Iris pigment epithelial cell (primary cell): Measurements from ENCODE around the gene SCCPDH.
A peak's percentile ranks its signal among the peaks of the same experiment; 100 is the strongest.
"Not testable (repeated sequence)": the region's sequence is repeated elsewhere in the genome, so short reads cannot be mapped to it uniquely, and the experiment has no call there.

ENCODE experiments used
- DNase-seq: peaks from one replicate; pipeline ENCODE4 v3.0.0-alpha.2; 2011; ENCODE audit warnings: low read depth

SCCPDH gene, protein sequence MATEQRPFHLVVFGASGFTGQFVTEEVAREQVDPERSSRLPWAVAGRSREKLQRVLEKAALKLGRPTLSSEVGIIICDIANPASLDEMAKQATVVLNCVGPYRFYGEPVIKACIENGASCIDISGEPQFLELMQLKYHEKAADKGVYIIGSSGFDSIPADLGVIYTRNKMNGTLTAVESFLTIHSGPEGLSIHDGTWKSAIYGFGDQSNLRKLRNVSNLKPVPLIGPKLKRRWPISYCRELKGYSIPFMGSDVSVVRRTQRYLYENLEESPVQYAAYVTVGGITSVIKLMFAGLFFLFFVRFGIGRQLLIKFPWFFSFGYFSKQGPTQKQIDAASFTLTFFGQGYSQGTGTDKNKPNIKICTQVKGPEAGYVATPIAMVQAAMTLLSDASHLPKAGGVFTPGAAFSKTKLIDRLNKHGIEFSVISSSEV

GRCh38 chr1:246724016-246724730 lies at the start of gene SCCPDH:
SCCPDH (plus strand) TSS chr1:246724409; CDS start chr1:246724423, 14 bp downstream.
- peak; percentile 68 for DNase-seq

GRCh38 chr1:246677842-246678241 lies 46.4 kb upstream of the SCCPDH start:
- DNase-seq: no peak

DNA sequence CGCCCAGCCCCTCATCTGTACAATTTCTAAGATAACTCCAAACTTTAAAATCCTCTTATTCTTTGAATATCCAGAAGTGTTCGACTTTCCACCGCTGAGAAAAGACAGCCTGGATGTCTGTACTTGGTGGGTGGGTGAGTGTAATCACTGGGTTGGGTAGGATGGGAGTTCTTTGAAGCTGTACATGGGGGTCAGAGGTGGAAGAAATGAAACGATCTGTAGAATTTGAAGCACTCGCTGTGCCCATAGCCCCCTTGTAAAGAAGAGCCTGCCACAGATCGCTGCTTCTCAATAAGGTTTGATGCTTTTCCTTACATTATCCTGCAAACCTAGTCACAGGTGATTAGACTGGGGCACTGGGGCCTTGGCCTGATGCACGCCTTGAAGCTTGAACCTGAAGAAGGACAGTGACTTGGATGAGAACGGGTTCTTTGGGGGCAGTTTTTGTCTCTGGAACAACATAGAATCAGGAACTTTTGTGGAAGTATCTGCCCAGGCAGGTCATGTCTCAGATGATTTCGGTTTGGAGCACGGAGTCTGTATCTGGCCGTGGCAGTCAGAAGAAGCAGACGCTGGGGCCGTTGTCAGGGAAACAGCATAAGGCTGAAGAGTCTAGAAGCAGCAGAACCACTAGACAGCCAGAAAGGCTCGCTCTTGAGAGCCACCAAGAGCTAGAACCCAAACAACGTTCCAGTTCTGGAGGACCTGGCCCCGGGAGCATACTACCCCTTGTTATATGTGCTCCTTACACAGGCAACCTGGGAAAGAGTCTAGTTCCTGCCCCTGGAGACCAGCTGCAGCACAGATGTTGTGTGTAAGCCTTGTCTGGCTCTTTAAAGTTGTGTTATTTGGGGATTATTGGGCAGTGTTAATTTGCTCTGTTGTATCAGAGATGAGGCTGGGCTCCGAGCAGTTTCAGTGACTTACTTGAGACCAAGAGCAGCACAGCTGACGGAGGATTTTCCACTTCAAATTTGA lies 45.1 kb upstream of the SCCPDH start:
- DNase-seq: no peak

DNA sequence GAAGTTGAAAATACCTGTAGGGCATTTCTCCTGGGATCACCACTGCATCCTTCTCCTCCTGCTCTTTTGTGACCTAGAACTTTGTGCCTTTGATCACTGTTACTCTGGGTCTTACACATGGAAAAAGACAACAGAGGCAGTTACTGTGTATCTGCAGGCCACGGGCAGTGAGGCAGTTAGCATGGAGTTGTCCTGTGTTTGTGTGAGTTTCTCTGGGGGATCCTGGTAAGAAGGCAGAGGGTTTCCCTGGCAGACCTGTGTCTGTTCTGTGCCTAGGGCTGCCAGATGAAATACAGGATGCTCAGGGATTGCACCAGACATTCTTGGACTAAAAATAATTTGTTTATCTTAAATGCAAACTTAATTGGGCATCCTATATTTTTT lies 44.4 kb upstream of the SCCPDH start:
- no peak for DNase-seq

DNA sequence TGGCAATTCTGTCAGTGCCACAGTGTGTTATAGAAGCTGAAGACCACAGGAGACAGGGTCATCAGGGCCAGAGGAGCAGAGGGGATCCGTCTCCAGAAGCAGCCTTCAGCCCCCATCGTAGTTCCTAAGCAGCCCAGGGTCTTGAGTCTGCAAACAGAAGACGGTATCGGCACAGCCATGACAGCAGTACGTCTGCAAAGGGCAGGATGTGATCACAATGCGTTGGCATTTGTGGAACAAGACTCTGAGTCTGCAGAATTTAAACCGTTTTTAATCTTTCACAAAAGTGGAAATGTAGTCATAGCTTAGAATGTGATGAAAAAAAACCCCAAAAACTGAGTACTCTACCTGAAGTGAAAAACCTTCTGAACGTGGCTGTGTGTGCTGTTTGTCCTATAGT lies 44.0 kb upstream of the SCCPDH start:
- peak; percentile 25 for DNase-seq

DNA sequence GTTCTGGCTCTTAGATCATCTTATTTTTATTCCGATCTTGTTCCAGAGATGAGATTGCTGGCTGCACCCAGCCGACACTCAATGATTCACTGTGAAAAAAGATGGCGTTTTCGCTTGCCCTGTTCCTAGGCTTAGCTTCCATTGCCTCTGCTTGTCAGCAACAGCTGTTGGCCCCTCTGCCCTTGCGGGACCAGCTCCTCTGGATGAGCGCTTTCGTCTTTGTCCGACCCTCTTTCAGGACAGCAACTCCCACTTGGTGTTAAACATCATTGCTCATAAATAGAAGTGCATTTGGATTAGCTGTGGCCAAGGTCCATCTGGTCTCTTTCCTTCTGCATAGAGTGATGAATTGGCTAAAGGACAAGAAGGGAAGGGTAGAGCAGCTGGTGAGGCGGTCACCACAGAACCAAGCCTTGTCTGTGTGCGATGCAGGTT lies 43.5 kb upstream of the SCCPDH start:
- no peak for DNase-seq

DNA sequence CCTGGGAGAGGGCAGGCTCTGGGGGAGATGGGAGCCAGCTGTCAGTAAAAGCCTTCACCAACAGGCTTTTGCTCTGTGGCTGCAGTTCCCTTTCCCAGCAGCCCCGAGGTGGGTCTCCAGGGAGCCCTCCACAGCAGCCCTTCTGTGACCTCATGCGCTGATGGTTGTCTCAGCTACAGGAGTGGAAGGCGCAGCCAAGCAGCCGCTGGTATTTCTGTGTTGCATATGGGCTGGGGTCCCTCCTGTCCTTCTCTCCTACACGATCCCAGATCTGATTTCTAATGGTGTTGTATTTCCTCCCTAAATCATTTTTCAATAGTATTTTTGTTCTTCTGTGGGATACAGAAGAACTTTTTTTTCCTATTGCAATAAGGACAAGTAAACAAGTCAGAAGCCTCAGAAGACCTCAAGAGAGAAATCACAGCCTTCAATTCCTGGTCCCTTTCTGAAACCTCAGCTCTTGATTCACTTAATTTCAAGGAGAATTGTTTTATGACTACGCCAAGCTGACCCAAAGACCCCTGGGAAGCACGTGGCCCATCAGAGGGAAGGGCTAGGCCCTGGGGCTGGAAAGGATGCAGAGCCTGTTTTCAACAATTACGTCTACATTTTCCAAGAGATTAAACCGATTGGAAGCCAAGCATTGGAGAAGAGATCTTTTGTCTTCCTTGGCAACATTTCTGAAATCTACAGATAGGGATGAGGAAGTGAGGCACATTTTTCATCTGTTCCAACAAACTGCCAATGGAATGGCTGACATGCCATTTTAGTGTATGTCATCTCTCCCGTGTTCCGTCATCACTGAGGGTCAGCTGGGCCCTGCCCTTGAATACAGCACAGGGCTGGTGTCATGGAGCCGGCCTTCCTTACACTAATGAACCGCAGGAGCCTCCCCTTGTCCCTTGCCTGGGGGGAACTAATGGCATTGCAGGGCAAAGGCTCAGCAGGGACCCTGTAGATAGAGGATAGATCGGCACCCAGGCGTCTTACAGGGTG lies 42.0 kb upstream of the SCCPDH start:
- peak; percentile 30 for DNase-seq

- no peak for DNase-seq
These were observed 40.7 kb upstream of the SCCPDH start for GRCh38 chr1:246683521-246683920.

- DNase-seq: no peak
These were observed 37.2 kb upstream of the SCCPDH start for GRCh38 chr1:246687002-246687401.

GRCh38 chr1:246689409-246690008 lies 34.7 kb upstream of the SCCPDH start:
- peak; percentile 71 for DNase-seq

GRCh38 chr1:246690100-246690499 lies 34.1 kb upstream of the SCCPDH start:
- no peak for DNase-seq

GRCh38 chr1:246691622-246692495 lies 32.4 kb upstream of the SCCPDH start:
- DNase-seq: no peak

- not testable (repeated sequence) for DNase-seq
These were observed 29.9 kb upstream of the SCCPDH start for GRCh38 chr1:246694213-246694895.

GRCh38 chr1:246695136-246695535 lies 29.1 kb upstream of the SCCPDH start:
- DNase-seq: peak; percentile 43

- DNase-seq: no peak
These were observed 28.5 kb upstream of the SCCPDH start for GRCh38 chr1:246695666-246696065.

DNA sequence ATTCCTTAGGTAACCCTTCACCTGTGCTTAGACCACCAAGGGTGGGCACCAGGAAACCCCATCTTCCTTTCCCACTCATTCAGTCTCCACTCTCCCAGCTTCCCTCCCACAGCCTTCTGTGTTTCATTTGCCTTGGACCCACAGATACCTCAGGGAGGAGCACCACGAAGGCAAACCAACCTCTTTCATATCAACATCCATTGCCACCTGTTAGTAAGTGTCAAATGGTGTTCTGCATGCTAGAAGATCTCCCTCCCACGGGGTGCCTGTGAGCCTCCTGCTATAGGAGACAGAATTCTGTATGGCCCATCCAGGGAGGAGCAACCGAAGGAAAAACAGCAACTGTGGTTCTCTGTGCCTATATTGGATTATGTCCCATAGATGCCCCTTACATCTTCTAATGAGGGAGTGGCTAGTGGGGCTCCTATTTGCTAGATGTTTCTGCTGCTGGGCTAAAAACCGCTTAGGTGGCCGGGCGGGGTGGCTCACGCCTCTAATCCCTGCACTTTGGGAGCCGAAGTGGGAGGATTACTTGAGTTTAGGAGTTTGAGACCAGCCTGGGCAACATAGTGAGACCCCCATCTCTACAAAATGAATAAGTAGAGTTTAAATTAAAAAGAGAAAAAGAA lies 25.6 kb upstream of the SCCPDH start:
- DNase-seq: no peak

DNA sequence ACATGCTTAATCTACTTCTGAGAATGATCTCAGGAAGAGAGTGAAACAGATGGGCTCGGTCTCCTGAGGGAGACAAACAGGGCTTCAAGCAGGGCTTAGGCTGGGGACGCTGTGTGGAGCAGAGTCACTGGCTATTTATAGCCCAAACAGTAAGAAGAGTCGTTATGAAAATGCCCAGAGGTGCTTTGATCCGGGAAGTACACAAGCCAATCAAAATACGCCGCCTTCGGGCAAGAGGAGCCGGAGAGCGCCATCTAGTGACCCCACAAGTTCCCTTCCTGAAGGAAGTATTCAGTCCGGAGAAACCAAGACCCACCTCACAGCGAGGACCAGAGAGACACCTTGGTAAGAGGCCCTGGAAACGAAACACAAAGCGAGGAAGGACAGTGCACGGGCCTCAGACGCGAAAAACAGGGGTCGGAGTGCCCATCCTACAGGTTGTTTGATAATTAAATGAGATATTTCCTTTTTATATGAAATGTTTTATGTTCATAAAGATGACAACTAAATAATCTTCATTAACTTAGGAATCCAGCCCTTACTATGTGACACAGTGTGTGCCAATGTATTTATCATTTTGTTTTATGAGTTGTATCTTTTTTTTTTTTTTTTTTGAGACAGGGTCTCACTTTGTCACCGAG lies 25.0 kb upstream of the SCCPDH start:
- DNase-seq: peak; percentile 96

DNA sequence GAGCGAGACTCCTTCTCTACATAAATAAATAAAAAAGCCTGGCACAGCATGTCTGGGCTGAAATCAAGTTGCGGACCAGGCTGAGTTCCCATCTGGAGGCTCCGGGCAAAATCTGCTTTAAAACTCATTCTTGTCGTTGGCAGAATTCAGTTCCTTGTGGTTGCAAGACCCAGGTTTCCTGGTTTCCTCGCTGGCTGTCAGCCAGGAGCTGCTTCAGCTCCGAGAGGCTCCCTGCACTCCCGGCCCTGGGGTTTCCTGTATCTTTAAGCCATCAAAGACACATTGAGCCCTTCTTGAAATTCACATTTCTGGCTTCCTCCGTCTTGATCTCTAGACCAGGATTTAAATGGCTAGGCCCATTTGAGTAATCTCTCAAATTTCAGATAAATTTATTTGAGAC lies 20.6 kb upstream of the SCCPDH start:
- peak; percentile 65 for DNase-seq
